Suprapubic skin (tissue), 4 donors: ENCODE measurements around the gene MBTPS2.

ENCODE experiments used
- CTCF ChIP-seq, 2 donors: fragments of 200-600 bp in 1 of 2; fragments of 450-650 bp in 1 of 2; sonication (generic) in 1 of 2; IDR thresholded peaks; one replicate each; pipeline ENCODE4 v1.5.1; 2016 to 2019; ENCODE audit warnings: antibody characterized with exemption in 2 of 2, mild to moderate bottlenecking in 1 of 2, moderate library complexity in 1 of 2
- POLR2A ChIP-seq, 2 donors: fragments of 450-650 bp; IDR thresholded peaks; one replicate each; pipeline ENCODE4 v1.6.1; 2017; ENCODE audit warnings: antibody characterized with exemption in 2 of 2, mild to moderate bottlenecking in 2 of 2, moderate library complexity in 2 of 2
- POLR2AphosphoS5 ChIP-seq, 3 donors: sonication (generic); formaldehyde crosslinking; IDR thresholded peaks; one replicate each; pipeline ENCODE4 v1.6.1; 2017; ENCODE audit warnings: antibody characterized with exemption in 3 of 3

GRCh38 chrX:21802839-21803238 is 36.6 kb upstream of the MBTPS2 start:
- no peak for TF ChIP-seq CTCF (IDR thresholded peaks at IDR 0.05)
- TF ChIP-seq POLR2A (IDR thresholded peaks at IDR 0.05), result no peak
- TF ChIP-seq POLR2AphosphoS5 (IDR thresholded peaks at IDR 0.05), result no peak
